AG09309 (cell line): ENCODE measurements around the gene TRAF2.
A peak's percentile ranks its signal among the peaks of the same experiment; 100 is the strongest.
"Not testable (repeated sequence)": the region's sequence is repeated elsewhere in the genome, so short reads cannot be mapped to it uniquely, and the experiment has no call there.

Experiments
- DNase-seq: peaks from one replicate; pipeline ENCODE4 v3.0.0-alpha.2; 2010; ENCODE audit warnings: low read depth
- H3K4me3 ChIP-seq: 2 replicates; pipeline ENCODE4 v1.5.1; 2011; ENCODE audit warnings: mild to moderate bottlenecking, low read depth, low read length, moderate library complexity; ENCODE audit not compliant: control insufficient read depth
- CTCF ChIP-seq: IDR thresholded peaks from 2 replicates; pipeline ENCODE4 v1.5.1; 2011; ENCODE audit warnings: mild to moderate bottlenecking, low read depth, low read length, inconsistent platforms; ENCODE audit not compliant: insufficient read depth, control insufficient read depth; ENCODE audit errors: missing control alignments

The TRAF2 gene

GRCh38 chr9:136885950-136886578 is at the start of gene TRAF2:
TRAF2 (plus strand) TSS chr9:136886516; CDS start chr9:136898741, 12,225 bp downstream.
- H3K4me3 ChIP-seq = peak within 1 kb of the TSS; percentile 87
- DNase-seq = peak; percentile 97
- no peak for TF ChIP-seq CTCF

GRCh38 chr9:136837146-136837855 is 49.0 kb upstream of the TRAF2 start:
- TF ChIP-seq CTCF = no peak

GRCh38 chr9:136837856-136838277 is 48.4 kb upstream of the TRAF2 start:
- DNase-seq, H3K4me3 ChIP-seq: not testable (repeated sequence)

More at GRCh38 chr9:136837146-136837855, 49.0 kb upstream of the TRAF2 start:
- no peak for DNase-seq
- no peak overlapping the region for H3K4me3 ChIP-seq

- no peak overlapping the region for H3K4me3 ChIP-seq
- no peak for TF ChIP-seq CTCF
- no peak for DNase-seq
These were observed 47.7 kb upstream of the TRAF2 start for GRCh38 chr9:136838314-136839228.

GRCh38 chr9:136839229-136840139 is 46.8 kb upstream of the TRAF2 start:
- H3K4me3 ChIP-seq = no peak overlapping the region
- no peak for TF ChIP-seq CTCF
- DNase-seq = no peak

GRCh38 chr9:136840140-136840876 is 46.0 kb upstream of the TRAF2 start:
- no peak overlapping the region for H3K4me3 ChIP-seq
- no peak for TF ChIP-seq CTCF
- no peak for DNase-seq
